Hepatocyte (in vitro differentiated cells): ENCODE results near the gene ASB15. TPM values are rescaled to one million over a fixed set of nuclear protein-coding genes. Genes with fewer than 3 reads are reported as not detected.

ENCODE experiments used
- DNase-seq: peaks from one replicate; pipeline ENCODE4 v3.0.0-alpha.2; 2016; ENCODE audit warnings: low spot score
- H2AFZ ChIP-seq: fragments of 200-600 bp; sonication (generic); 2 replicates; pipeline ENCODE4 v1.6.0; 2016; ENCODE audit warnings: antibody characterized with exemption, mild to moderate bottlenecking
- H3K27ac ChIP-seq: fragments of 200-600 bp; sonication (generic); 2 replicates; pipeline ENCODE4 v1.5.1; 2016; ENCODE audit warnings: mild to moderate bottlenecking
- H3K27me3 ChIP-seq: fragments of 200-600 bp; sonication (generic); 2 replicates; pipeline ENCODE4 v1.6.1; 2016
- H3K36me3 ChIP-seq: fragments of 200-600 bp; sonication (generic); replicated peaks from 2 replicates; pipeline ENCODE4 v1.5.1; 2016; ENCODE audit warnings: low read depth; ENCODE audit not compliant: insufficient read depth
- H3K4me1 ChIP-seq: fragments of 200-600 bp; sonication (generic); 2 replicates; pipeline ENCODE4 v1.5.1; 2016; ENCODE audit warnings: mild to moderate bottlenecking, moderate library complexity; ENCODE audit not compliant: insufficient read depth
- H3K4me2 ChIP-seq: fragments of 200-600 bp; sonication (generic); 2 replicates; pipeline ENCODE4 v1.6.0; 2016
- H3K4me3 ChIP-seq: fragments of 200-600 bp; sonication (generic); 2 replicates; pipeline ENCODE4 v1.5.1; 2016; ENCODE audit warnings: mild to moderate bottlenecking
- H3K79me2 ChIP-seq: fragments of 200-600 bp; sonication (generic); 2 replicates; pipeline ENCODE4 v1.6.0; 2017; ENCODE audit warnings: mild to moderate bottlenecking
- H3K9me2 ChIP-seq: fragments of 200-600 bp; sonication (generic); replicated peaks from 2 replicates; pipeline ENCODE4 v1.6.0; 2017; ENCODE audit warnings: mild to moderate bottlenecking; ENCODE audit not compliant: insufficient read depth
- H3K9me3 ChIP-seq: fragments of 200-600 bp; sonication (generic); 2 replicates; pipeline ENCODE4 v1.5.1; 2016; ENCODE audit warnings: low read depth, mild to moderate bottlenecking
- H4K20me1 ChIP-seq: fragments of 200-600 bp; sonication (generic); 2 replicates; pipeline ENCODE4 v1.6.0; 2016; ENCODE audit warnings: mild to moderate bottlenecking; ENCODE audit not compliant: insufficient read depth, poor library complexity, severe bottlenecking
- CTCF ChIP-seq: fragments of 200-600 bp; sonication (generic); IDR thresholded peaks from 2 replicates; pipeline ENCODE4 v1.5.1; 2016; ENCODE audit warnings: antibody characterized with exemption, mild to moderate bottlenecking; ENCODE audit not compliant: poor library complexity
- EZH2 ChIP-seq: fragments of 200-600 bp; sonication (generic); IDR thresholded peaks from 2 replicates; pipeline ENCODE4 v1.6.1; 2016; ENCODE audit warnings: antibody characterized with exemption, mild to moderate bottlenecking, borderline replicate concordance
- EZH2phosphoT487 ChIP-seq: fragments of 200-600 bp; sonication (generic); IDR thresholded peaks from one replicate; pipeline ENCODE4 v1.6.1; 2018; ENCODE audit warnings: antibody characterized with exemption, mild to moderate bottlenecking, low read depth, moderate library complexity; ENCODE audit not compliant: unreplicated experiment, severe bottlenecking
- WGBS: methylation state at CpG from one replicate; pipeline ENCODE4 v1.1.6; 2016; ENCODE audit warnings: low lambda C conversion rate; ENCODE audit errors: missing lambda C conversion rate; 5-methylcytosine and 5-hydroxymethylcytosine counted together
- polyA plus RNA-seq: library from polyadenylated mRNA; unstranded; fragments of >200 nt; fragmentation: Nextera tagmentation; extraction: Ambion mirVana; gene quantifications from 2 replicates; pipeline ENCODE4 v1.2.1, GENCODE V29; 2016
- total RNA-seq: library from RNA; depleted of rRNA; stranded (reverse); fragments of >200 nt; gene quantifications from 2 replicates; pipeline ENCODE4 v1.2.3, GENCODE V29; 2014

The ASB15 gene
- total and polyA plus RNA-seq, 2 experiments from 2014 or later = not detected

GRCh38 chr7:123649964-123650363, 48.3 kb downstream of the ASB15 start:
- WGBS = 77% methylated on average over 2 of the region's 2 CpGs
- no peak for DNase-seq
- H3K9me3 ChIP-seq = no peaks in the 10 kb centered on the region
- no peak overlapping the region for H3K4me3 ChIP-seq
- H3K27ac ChIP-seq = no peak overlapping the region
- H3K79me2 ChIP-seq = no peaks in the 10 kb centered on the region
- H3K4me2 ChIP-seq = no peak overlapping the region
- TF ChIP-seq EZH2phosphoT487 (no peak), EZH2 (no peak), CTCF (no peak)
- H3K9me2 ChIP-seq = no peaks in the 10 kb centered on the region
- H2AFZ ChIP-seq = no peak overlapping the region
- H3K4me1 ChIP-seq = no peaks in the 10 kb centered on the region
- no peaks in the 10 kb centered on the region for H4K20me1 ChIP-seq
- H3K27me3 ChIP-seq = no peaks in the 10 kb centered on the region
- H3K36me3 ChIP-seq = no peaks in the 10 kb centered on the region

- Histone ChIP-seq H3K36me3 (no peaks in the 10 kb centered on the region), H3K4me1 (no peaks in the 10 kb centered on the region), H3K4me3 (no peak overlapping the region), H3K4me2 (no peak overlapping the region), H4K20me1 (no peaks in the 10 kb centered on the region), H3K27me3 (no peaks in the 10 kb centered on the region), H3K27ac (no peak overlapping the region), H3K9me3 (no peaks in the 10 kb centered on the region), H3K79me2 (no peaks in the 10 kb centered on the region), H3K9me2 (no peaks in the 10 kb centered on the region), H2AFZ (no peak overlapping the region)
- TF ChIP-seq CTCF = no peak
- TF ChIP-seq EZH2phosphoT487 = no peak
- TF ChIP-seq EZH2 = no peak
- no peak for DNase-seq
- WGBS = 54% methylated on average over 2 of the region's 2 CpGs
Measured at GRCh38 chr7:123650595-123650994, 49.0 kb downstream of the ASB15 start.

GRCh38 chr7:123652406-123652805, 50.8 kb downstream of the ASB15 start:
- Histone ChIP-seq H3K27ac (no peak overlapping the region), H3K4me3 (no peak overlapping the region), H3K79me2 (no peaks in the 10 kb centered on the region), H3K36me3 (no peaks in the 10 kb centered on the region), H3K9me3 (no peaks in the 10 kb centered on the region), H2AFZ (no peak overlapping the region), H3K9me2 (no peaks in the 10 kb centered on the region), H3K27me3 (no peaks in the 10 kb centered on the region), H3K4me1 (no peaks in the 10 kb centered on the region), H3K4me2 (no peak overlapping the region), H4K20me1 (no peaks in the 10 kb centered on the region)
- no peak for DNase-seq
- TF ChIP-seq EZH2 (no peak), CTCF (no peak), EZH2phosphoT487 (no peak)
- WGBS = 96% methylated on average over 1 of the region's 1 CpG

- WGBS = 95% methylated on average over 6 of the region's 6 CpGs
- no peak overlapping the region for H3K4me3 ChIP-seq
Measured at GRCh38 chr7:123653162-123653561, 51.5 kb downstream of the ASB15 start.

More at GRCh38 chr7:123653162-123653561, 51.5 kb downstream of the ASB15 start:
- H3K27ac ChIP-seq = no peak overlapping the region
- no peak for DNase-seq
- no peaks in the 10 kb centered on the region for H3K9me3 ChIP-seq
- no peaks in the 10 kb centered on the region for H3K79me2 ChIP-seq
- H4K20me1 ChIP-seq = no peaks in the 10 kb centered on the region
- no peak overlapping the region for H3K4me2 ChIP-seq
- no peaks in the 10 kb centered on the region for H3K9me2 ChIP-seq
- no peak for TF ChIP-seq EZH2
- H3K36me3 ChIP-seq = no peaks in the 10 kb centered on the region
- no peaks in the 10 kb centered on the region for H3K27me3 ChIP-seq
- H3K4me1 ChIP-seq = no peaks in the 10 kb centered on the region
- no peak overlapping the region for H2AFZ ChIP-seq
